Gastroesophageal sphincter (tissue), 4 donors: Measurements from ENCODE around the gene OR5M10. TPM values are rescaled to one million over a fixed set of nuclear protein-coding genes. Genes with fewer than 3 reads are reported as not detected.
"Not testable (repeated sequence)": the region's sequence is repeated elsewhere in the genome, so short reads cannot be mapped to it uniquely, and the experiment has no call there.

Experiments used
- ATAC-seq: fragments of 150-250 bp; one replicate; pipeline ENCODE4 v1.9.1; 2016; ENCODE audit warnings: mild to moderate bottlenecking, moderate library complexity
- H3K27ac ChIP-seq, 4 donors: fragments of 200-600 bp; sonication (generic) in 3 of 4; 1 replicate in 3 of 4; 2 replicates in 1 of 4; pipeline ENCODE4 v1.5.1; 2016 to 2019
- H3K27me3 ChIP-seq: fragments of 200-600 bp; sonication (generic); one replicate; pipeline ENCODE4 v1.5.1; 2019
- H3K36me3 ChIP-seq, 2 donors: fragments of 200-600 bp; sonication (generic); one replicate each; pipeline ENCODE4 v1.5.1; 2019; ENCODE audit warnings: control low read depth in 1 of 2
- H3K4me1 ChIP-seq, 3 donors: fragments of 200-600 bp; sonication (generic); 1 replicate in 2 of 3; 2 replicates in 1 of 3; pipeline ENCODE4 v1.5.1; 2016 to 2019; ENCODE audit warnings: control low read depth in 2 of 3
- H3K4me3 ChIP-seq, 2 donors: fragments of 200-600 bp; sonication (generic); one replicate each; pipeline ENCODE4 v1.5.1; 2019; ENCODE audit warnings: mild to moderate bottlenecking in 1 of 2, moderate library complexity in 1 of 2
- H3K9me3 ChIP-seq, 3 donors: fragments of 200-600 bp; sonication (generic); one replicate each; pipeline ENCODE4 v1.5.1; 2017 to 2019; ENCODE audit warnings: control low read depth in 2 of 3
- CTCF ChIP-seq, 4 experiments: fragments of 200-600 bp in 2 of 4; fragments of 450-650 bp in 2 of 4; sonication (generic) in 1 of 4; IDR thresholded peaks; one replicate each; pipeline ENCODE4 v1.5.1; 2017 to 2019; ENCODE audit warnings: antibody characterized with exemption in 4 of 4, mild to moderate bottlenecking in 2 of 4, moderate library complexity in 2 of 4
- EP300 ChIP-seq: sonication (generic); formaldehyde crosslinking; IDR thresholded peaks from one replicate; pipeline ENCODE4 v1.6.1; 2017; ENCODE audit warnings: antibody characterized with exemption, mild to moderate bottlenecking
- POLR2A ChIP-seq, 2 donors: fragments of 450-650 bp; IDR thresholded peaks; one replicate each; pipeline ENCODE4 v1.6.1; 2017; ENCODE audit warnings: antibody characterized with exemption in 2 of 2, mild to moderate bottlenecking in 2 of 2, moderate library complexity in 1 of 2
- POLR2AphosphoS5 ChIP-seq: sonication (generic); formaldehyde crosslinking; IDR thresholded peaks from one replicate; pipeline ENCODE4 v1.6.1; 2017; ENCODE audit warnings: antibody characterized with exemption
- WGBS, 2 donors: methylation state at CpG; one replicate each; pipeline ENCODE4 v1.1.5; 2018; ENCODE audit warnings: low coverage in 1 of 2; 5-methylcytosine and 5-hydroxymethylcytosine counted together
- total RNA-seq, 4 donors: library from RNA; depleted of rRNA; stranded (reverse); fragments of >200 nt; gene quantifications; one replicate each; pipeline ENCODE4 v1.1.0, GENCODE V29; 2016

OR5M10 gene
- not detected for total RNA-seq

- 36 to 40% methylated on average over 3 of the region's 3 CpGs for WGBS, 2 donors
- TF ChIP-seq POLR2A (IDR thresholded peaks at IDR 0.05) (no peak), CTCF (IDR thresholded peaks at IDR 0.05) (no peak), EP300 (no peak), POLR2AphosphoS5 (no peak)
- H3K9me3 ChIP-seq = no peaks in the 10 kb centered on the region
- H3K4me1 ChIP-seq = no peaks in the 10 kb centered on the region
- no peak within 1 kb of the TSS for H3K27ac ChIP-seq
- no peak for ATAC-seq
- no peaks in the 10 kb centered on the region for H3K27me3 ChIP-seq
- H3K4me3 ChIP-seq = no peak within 1 kb of the TSS
- H3K36me3 ChIP-seq = no peaks in the 10 kb centered on the region
These were observed at the start of gene OR5M10 for GRCh38 chr11:56577621-56578020. TSS of gene OR5M10 (minus strand) at chr11:56577721. CDS start at chr11:56577721, 0 bp downstream.

GRCh38 chr11:56625946-56626345 is 48.4 kb upstream of the OR5M10 start:
- Histone ChIP-seq H3K4me1 (no peaks in the 10 kb centered on the region), H3K36me3 (no peaks in the 10 kb centered on the region), H3K9me3 (no peaks in the 10 kb centered on the region), H3K27ac (no peak overlapping the region), H3K27me3 (no peaks in the 10 kb centered on the region), H3K4me3 (no peak overlapping the region)
- WGBS, 2 donors = 51 to 65% methylated on average over 2 of the region's 2 CpGs
- ATAC-seq = no peak
- no peak for TF ChIP-seq POLR2AphosphoS5
- TF ChIP-seq CTCF (IDR thresholded peaks at IDR 0.05) = no peak
- TF ChIP-seq POLR2A (IDR thresholded peaks at IDR 0.05) = no peak
- TF ChIP-seq EP300 = no peak

GRCh38 chr11:56624661-56625110 is 47.2 kb upstream of the OR5M10 start:
- no peak for ATAC-seq
- 2% methylated on average over 3 of the region's 3 CpGs for WGBS, 2 donors
- H3K4me3 ChIP-seq = no peak overlapping the region

GRCh38 chr11:56611174-56611573 is 33.7 kb upstream of the OR5M10 start:
- Histone ChIP-seq H3K27ac (no peak overlapping the region), H3K27me3 (no peaks in the 10 kb centered on the region), H3K9me3 (no peaks in the 10 kb centered on the region), H3K4me1 (no peaks in the 10 kb centered on the region), H3K4me3 (no peak overlapping the region), H3K36me3 (no peaks in the 10 kb centered on the region)
- TF ChIP-seq POLR2AphosphoS5 (no peak), CTCF (IDR thresholded peaks at IDR 0.05) (no peak), EP300 (no peak), POLR2A (IDR thresholded peaks at IDR 0.05) (no peak)
- 76 to 100% methylated on average over 1 of the region's 1 CpG for WGBS, 2 donors
- no peak for ATAC-seq

More at GRCh38 chr11:56624661-56625110, 47.2 kb upstream of the OR5M10 start:
- H3K36me3 ChIP-seq = no peaks in the 10 kb centered on the region
- no peak for TF ChIP-seq EP300
- peak in 1 of 4 experiments; percentile 36 for TF ChIP-seq CTCF (IDR thresholded peaks at IDR 0.05)
- H3K4me1 ChIP-seq = no peaks in the 10 kb centered on the region
- no peak overlapping the region for H3K27ac ChIP-seq
- H3K27me3 ChIP-seq = no peaks in the 10 kb centered on the region
- no peaks in the 10 kb centered on the region for H3K9me3 ChIP-seq

GRCh38 chr11:56592088-56592717 is 14.7 kb upstream of the OR5M10 start:
- H3K36me3 ChIP-seq, H3K27me3 ChIP-seq, ATAC-seq, H3K4me3 ChIP-seq, H3K27ac ChIP-seq, H3K4me1 ChIP-seq: not testable (repeated sequence)
- H3K9me3 ChIP-seq = peaks cover 0 to 15% (median 0%) of the 10 kb centered on the region in 3 donors
- 90 to 96% methylated on average over 6 to 12 of the region's 20 CpGs for WGBS, 2 donors
